Osteoblast (primary cell): ENCODE measurements around the gene LIF. TPM values are rescaled to one million over a fixed set of nuclear protein-coding genes. Genes with fewer than 3 reads are reported as not detected.
A peak's percentile ranks its signal among the peaks of the same experiment; 100 is the strongest.
"Not testable (repeated sequence)": the region's sequence is repeated elsewhere in the genome, so short reads cannot be mapped to it uniquely, and the experiment has no call there.

ENCODE experiments used
- DNase-seq: peaks from one replicate; pipeline ENCODE4 v3.0.0; 2011; ENCODE audit warnings: low spot score, mixed read lengths; ENCODE audit not compliant: insufficient read length; ENCODE audit errors: missing footprints
- H2AFZ ChIP-seq: 2 replicates; pipeline ENCODE4 v1.6.0; 2011; ENCODE audit warnings: mild to moderate bottlenecking, low read length
- H3K27ac ChIP-seq: 2 replicates; pipeline ENCODE4 v1.5.1; 2011; ENCODE audit warnings: mild to moderate bottlenecking, low read depth, low read length, moderate library complexity
- H3K27me3 ChIP-seq: 2 replicates; pipeline ENCODE4 v1.6.0; 2012; ENCODE audit warnings: mild to moderate bottlenecking, control low read depth, inconsistent platforms, low read length, moderate library complexity; ENCODE audit not compliant: insufficient read depth
- H3K36me3 ChIP-seq: 2 replicates; pipeline ENCODE4 v1.5.1; 2011; ENCODE audit warnings: mild to moderate bottlenecking, low read length, control low read depth, moderate library complexity; ENCODE audit not compliant: insufficient read depth
- H3K4me1 ChIP-seq: 2 replicates; pipeline ENCODE4 v1.5.1; 2011; ENCODE audit warnings: mild to moderate bottlenecking, low read length, control low read depth, moderate library complexity; ENCODE audit not compliant: insufficient read depth
- H3K4me2 ChIP-seq: 2 replicates; pipeline ENCODE4 v1.6.0; 2011; ENCODE audit warnings: mild to moderate bottlenecking, low read length; ENCODE audit not compliant: insufficient read depth
- H3K4me3 ChIP-seq: fragments of 200-600 bp; sonication (generic); 3 replicates; pipeline ENCODE4 v1.5.1; 2012; ENCODE audit warnings: mild to moderate bottlenecking, low read length, inconsistent platforms; ENCODE audit not compliant: insufficient read depth
- H3K79me2 ChIP-seq: 2 replicates; pipeline ENCODE4 v1.6.0; 2012; ENCODE audit warnings: mild to moderate bottlenecking, low read length, control low read depth, inconsistent platforms; ENCODE audit not compliant: insufficient read depth
- H3K9me3 ChIP-seq: 2 replicates; pipeline ENCODE4 v1.5.1; 2011; ENCODE audit warnings: low read depth, low read length, control low read depth
- H4K20me1 ChIP-seq: 2 replicates; pipeline ENCODE4 v1.6.0; 2012; ENCODE audit warnings: mild to moderate bottlenecking, low read length, control low read depth; ENCODE audit not compliant: insufficient read depth
- CTCF ChIP-seq: IDR thresholded peaks from 2 replicates; pipeline ENCODE4 v1.5.1; 2011; ENCODE audit warnings: mild to moderate bottlenecking, low read depth, low read length, moderate library complexity; ENCODE audit errors: extremely low read depth
- total RNA-seq: library from RNA; depleted of rRNA; stranded (reverse); fragments of >200 nt; gene quantifications from 2 replicates; pipeline ENCODE4 v1.2.3, GENCODE V29; 2012

Gene LIF
- total RNA-seq, 1 donor, result 3.3 TPM

- Histone ChIP-seq H3K4me3 (no peak overlapping the region), H3K36me3 (no peaks in the 10 kb centered on the region), H2AFZ (no peak overlapping the region), H3K27ac (peak overlapping the region; percentile 80), H3K4me1 (peaks cover 34% of the 10 kb centered on the region), H3K9me3 (no peaks in the 10 kb centered on the region), H3K79me2 (no peaks in the 10 kb centered on the region), H3K27me3 (no peaks in the 10 kb centered on the region), H4K20me1 (no peaks in the 10 kb centered on the region), H3K4me2 (no peak overlapping the region)
- TF ChIP-seq CTCF, result no peak
- DNase-seq, result peak; percentile 87
These were observed 44.6 kb downstream of the LIF start for GRCh38 chr22:30201945-30202344.

DNA sequence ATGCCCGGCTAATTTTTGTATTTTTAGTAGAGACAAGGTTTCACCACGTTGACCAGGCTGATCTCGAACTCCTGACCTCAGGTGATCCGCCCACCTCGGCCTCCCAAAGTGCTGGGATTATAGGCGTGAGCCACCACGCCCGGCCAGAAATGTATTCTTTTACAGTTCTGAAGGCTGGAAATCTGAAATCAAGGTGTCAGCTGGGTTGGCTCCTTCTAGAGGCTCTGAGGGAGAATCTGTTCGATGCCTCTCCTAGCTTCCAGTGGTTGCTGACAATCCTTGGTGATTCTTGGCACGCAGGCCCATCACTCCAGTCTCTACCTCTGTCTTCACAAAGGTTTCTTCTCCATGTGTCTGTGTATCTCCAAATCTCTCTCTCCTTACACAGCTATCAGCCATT lies 45.7 kb downstream of the LIF start:
- Histone ChIP-seq H3K4me1 (peaks cover 29% of the 10 kb centered on the region), H3K27ac (peak overlapping the region; percentile 50)
- H3K4me2 ChIP-seq, H3K9me3 ChIP-seq, H3K36me3 ChIP-seq, H2AFZ ChIP-seq, H3K79me2 ChIP-seq, DNase-seq, H3K4me3 ChIP-seq, H3K27me3 ChIP-seq, H4K20me1 ChIP-seq: not testable (repeated sequence)

DNA sequence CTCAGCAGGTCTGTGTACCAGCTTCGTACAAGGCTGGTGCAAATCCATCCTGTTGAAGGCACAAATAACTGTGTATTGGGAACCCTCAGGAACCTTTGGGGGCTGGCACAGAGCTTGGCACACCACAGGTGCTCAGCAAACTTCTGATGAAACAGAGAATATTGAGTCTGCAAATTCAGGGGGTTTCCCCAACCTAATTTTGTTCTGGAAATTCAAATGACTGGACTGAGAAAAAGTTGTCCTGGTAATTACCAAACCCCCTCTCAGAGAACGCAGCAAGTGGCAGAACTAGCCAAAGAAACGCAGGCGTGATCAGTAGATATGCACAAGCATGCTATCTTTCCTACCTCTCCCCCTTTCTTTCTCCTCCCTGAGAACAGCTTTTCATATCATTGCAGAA lies 47.6 kb downstream of the LIF start:
- H3K4me3 ChIP-seq, result no peak overlapping the region
- no peak for DNase-seq
- H3K4me2 ChIP-seq, result no peak overlapping the region
- H3K27me3 ChIP-seq, result no peaks in the 10 kb centered on the region
- H3K79me2 ChIP-seq, result no peaks in the 10 kb centered on the region
- H3K36me3 ChIP-seq, result no peaks in the 10 kb centered on the region
- no peak for TF ChIP-seq CTCF
- H3K4me1 ChIP-seq, result peaks cover 28% of the 10 kb centered on the region
- H4K20me1 ChIP-seq, result no peaks in the 10 kb centered on the region
- H2AFZ ChIP-seq, result no peak overlapping the region
- no peaks in the 10 kb centered on the region for H3K9me3 ChIP-seq
- H3K27ac ChIP-seq, result peak overlapping the region; percentile 100

- no peak overlapping the region for H2AFZ ChIP-seq
- peaks cover 27% of the 10 kb centered on the region for H3K4me1 ChIP-seq
- no peaks in the 10 kb centered on the region for H3K36me3 ChIP-seq
- DNase-seq, result no peak
- no peaks in the 10 kb centered on the region for H3K27me3 ChIP-seq
- TF ChIP-seq CTCF, result no peak
- peak overlapping the region; percentile 100 for H3K27ac ChIP-seq
- no peaks in the 10 kb centered on the region for H3K9me3 ChIP-seq
- no peak overlapping the region for H3K4me3 ChIP-seq
- H4K20me1 ChIP-seq, result no peaks in the 10 kb centered on the region
- no peak overlapping the region for H3K4me2 ChIP-seq
- H3K79me2 ChIP-seq, result no peaks in the 10 kb centered on the region
These were observed 48.3 kb downstream of the LIF start for GRCh38 chr22:30198152-30198825.
